Activated T-cell treated with anti-CD3 and anti-CD28 coated beads for 48 hours (primary cell): Measurements from ENCODE around the gene MIS12.

Experiments used
- DNase-seq: peaks from one replicate; pipeline ENCODE4 v3.0.0-alpha.2; 2020; ENCODE audit warnings: low read depth

MIS12 gene

DNA sequence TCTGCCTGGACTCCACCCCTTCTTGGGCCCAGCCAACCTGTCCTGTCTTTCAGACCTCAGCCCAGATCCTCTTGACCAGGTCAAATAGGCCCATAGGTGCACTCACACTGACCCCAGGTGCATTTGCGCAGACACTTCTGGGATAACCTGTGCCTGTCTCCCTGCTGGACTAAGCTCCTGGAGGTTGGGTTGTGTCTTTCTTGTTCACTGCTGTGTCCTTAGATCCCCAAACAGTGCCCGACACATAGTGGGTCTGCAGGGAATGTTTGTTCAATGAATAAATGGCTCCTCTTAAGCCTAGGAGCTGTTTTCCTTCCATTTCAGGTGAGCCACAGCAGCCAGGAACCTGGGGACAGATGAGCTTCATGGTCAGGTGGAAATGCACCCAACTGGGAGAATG is 49.1 kb downstream of the MIS12 start:
- no peak for DNase-seq

DNA sequence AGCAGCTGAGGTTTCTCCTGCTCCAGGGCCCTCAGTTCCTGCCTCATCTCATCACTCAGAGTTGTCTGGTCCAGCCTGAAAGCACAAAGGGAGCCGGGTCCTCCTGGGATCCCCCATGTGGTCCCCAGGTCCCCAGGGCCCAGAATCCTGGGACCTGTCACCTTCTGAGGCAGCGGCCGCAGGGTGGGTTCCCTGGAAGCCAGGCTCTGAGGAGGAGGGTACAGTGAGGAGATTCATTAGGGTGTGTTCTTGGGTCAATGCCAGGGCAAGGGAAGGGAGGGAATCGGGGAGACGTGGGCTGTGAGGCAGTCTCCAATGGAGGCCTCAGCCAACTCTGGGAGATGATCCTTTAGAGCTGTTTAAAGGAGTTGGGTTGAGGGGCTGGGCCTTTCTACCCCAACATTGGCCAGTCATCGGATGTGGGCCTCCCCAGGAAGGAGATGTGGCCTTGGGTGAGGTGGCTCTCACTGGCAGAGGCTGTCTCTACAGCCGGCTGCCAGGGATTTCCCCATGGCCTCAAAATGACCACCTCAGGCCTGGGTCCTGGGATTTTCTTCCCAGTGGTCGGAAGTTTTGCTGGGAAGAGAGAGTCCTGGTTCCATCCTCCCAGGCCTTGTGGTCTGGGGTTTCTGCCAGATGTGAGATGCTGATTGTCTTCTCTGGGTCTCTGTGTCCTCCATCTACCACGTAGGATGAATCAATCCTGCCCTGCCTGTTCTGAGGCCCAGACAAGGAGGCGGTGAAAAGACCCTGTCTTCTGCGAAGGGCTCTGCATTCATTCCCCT is 50.7 kb downstream of the MIS12 start:
- no peak for DNase-seq

DNA sequence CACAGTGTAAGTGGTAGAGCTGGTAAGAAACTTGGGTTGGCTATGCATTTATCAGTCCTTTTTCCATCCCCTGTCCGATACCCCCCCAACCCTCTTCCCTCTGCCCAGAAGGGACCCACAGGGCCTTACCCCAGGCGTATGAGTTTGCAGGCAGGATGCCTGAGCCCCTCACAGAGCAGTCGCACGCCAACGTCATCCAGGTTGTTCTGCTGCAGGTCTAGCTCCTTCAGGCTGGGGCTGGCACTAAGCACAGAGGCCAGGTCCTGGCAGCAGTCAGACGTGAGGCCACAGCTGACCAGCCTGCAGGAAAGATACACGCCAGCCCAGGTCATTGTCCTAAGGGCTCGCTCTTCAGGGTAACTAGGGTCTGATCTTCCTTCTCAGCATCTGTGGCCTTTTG is 52.9 kb downstream of the MIS12 start:
- no peak for DNase-seq

DNA sequence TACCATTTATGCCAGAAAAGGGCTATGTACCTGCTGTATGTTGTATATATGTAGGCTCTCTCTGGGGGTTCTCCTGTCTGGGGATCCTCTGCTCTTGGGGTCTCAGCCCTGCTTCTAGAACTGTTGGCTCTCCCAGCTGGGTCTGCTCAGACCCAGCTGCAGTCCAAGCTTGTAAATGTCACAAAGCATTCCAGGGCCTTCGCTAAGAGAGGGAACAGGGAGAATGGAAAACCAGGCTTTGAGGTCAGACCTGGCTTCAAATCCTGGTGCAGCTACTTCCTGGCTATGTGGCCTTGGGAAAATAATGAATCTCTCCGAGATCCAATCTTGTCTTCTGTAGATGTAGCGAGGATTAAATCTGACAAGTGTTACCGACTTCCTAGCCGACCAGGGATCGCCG is 54.0 kb downstream of the MIS12 start:
- no peak for DNase-seq
